ENCODE results near the gene PLVAP. TPM values are rescaled to one million over a fixed set of nuclear protein-coding genes. Genes with fewer than 3 reads are reported as not detected.

PLVAP gene
- polyA plus RNA-seq, 1 donor (not counting 4 experiments of a cell fraction or from before 2014, with no cell fraction given) = not detected

DNA sequence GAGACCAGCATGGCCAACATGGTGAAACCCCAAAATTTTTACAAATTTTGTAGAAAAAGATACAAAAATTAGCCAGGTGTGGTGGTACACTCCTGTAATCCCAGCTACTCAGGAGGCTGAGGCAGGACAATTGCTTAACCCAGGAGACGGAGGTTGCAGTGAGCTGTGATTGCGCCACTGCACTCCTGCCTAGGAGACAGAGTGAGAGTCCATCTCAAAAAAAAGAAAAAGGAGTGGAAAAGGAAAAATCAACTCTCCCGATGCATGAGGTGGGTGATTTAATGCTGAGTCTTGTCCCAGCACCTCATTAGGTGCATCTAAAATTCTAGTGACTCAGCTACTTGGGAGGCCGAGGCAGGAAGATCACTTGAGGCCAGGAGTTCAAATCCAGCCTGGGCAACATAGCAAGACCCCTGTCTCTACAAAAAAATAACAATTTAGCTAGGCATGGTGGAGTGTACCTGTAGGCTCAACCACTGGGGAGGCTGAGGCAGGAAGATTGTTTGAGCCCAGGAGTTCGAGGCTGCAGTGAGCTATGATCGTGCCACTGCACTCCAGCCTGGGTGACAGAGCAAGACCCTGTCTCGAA lies 20.0 kb downstream of the PLVAP start:
- TF ChIP-seq, protein P1, sequence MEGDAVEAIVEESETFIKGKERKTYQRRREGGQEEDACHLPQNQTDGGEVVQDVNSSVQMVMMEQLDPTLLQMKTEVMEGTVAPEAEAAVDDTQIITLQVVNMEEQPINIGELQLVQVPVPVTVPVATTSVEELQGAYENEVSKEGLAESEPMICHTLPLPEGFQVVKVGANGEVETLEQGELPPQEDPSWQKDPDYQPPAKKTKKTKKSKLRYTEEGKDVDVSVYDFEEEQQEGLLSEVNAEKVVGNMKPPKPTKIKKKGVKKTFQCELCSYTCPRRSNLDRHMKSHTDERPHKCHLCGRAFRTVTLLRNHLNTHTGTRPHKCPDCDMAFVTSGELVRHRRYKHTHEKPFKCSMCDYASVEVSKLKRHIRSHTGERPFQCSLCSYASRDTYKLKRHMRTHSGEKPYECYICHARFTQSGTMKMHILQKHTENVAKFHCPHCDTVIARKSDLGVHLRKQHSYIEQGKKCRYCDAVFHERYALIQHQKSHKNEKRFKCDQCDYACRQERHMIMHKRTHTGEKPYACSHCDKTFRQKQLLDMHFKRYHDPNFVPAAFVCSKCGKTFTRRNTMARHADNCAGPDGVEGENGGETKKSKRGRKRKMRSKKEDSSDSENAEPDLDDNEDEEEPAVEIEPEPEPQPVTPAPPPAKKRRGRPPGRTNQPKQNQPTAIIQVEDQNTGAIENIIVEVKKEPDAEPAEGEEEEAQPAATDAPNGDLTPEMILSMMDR (optimal IDR thresholded peaks at IDR 0.05 in 1 of 3, IDR thresholded peaks at IDR 0.05 in 1 of 3, conservative IDR thresholded peaks at IDR 0.05 in 1 of 3; ENCODE audit: extremely low read depth in 1 of 3, insufficient read depth in 2 of 3, low read length in 3 of 3) = no peak
- TF ChIP-seq EZH2 (IDR thresholded peaks at IDR 0.05; ENCODE audit: low read length) = no peak
- Histone ChIP-seq H3K4me1 (ENCODE audit: control insufficient read depth, extremely low read depth, insufficient read depth, low read length) (no peaks in the 10 kb centered on the region), H3K36me3 (ENCODE audit: control insufficient read depth in 2 of 2, extremely low read depth in 1 of 2, insufficient read depth in 2 of 2, low read length in 2 of 2) (no peaks in the 10 kb centered on the region), H3K27me3 (ENCODE audit: control insufficient read depth, extremely low read depth, insufficient read depth, low read length) (no peaks in the 10 kb centered on the region), H4K20me1 (ENCODE audit: control insufficient read depth, extremely low read depth, insufficient read depth, low read length) (no peaks in the 10 kb centered on the region), H3K9me1 (ENCODE audit: control insufficient read depth, extremely low read depth, insufficient read depth, low read length) (no peaks in the 10 kb centered on the region), H2AFZ (ENCODE audit: control insufficient read depth, low read length) (no peak overlapping the region), H3K9ac (ENCODE audit: control insufficient read depth, extremely low read depth, insufficient read depth, low read length) (no peak overlapping the region), H3K4me3 (ENCODE audit: control insufficient read depth in 2 of 3, extremely low read depth in 1 of 3, insufficient read depth in 2 of 3, low read depth in 1 of 3, low read length in 3 of 3) (no peak overlapping the region), H3K79me2 (ENCODE audit: control insufficient read depth, insufficient read depth, low read length) (no peaks in the 10 kb centered on the region), H3K9me3 (ENCODE audit: control insufficient read depth, low read depth, low read length) (no peaks in the 10 kb centered on the region), H3K27ac (ENCODE audit: control insufficient read depth, insufficient read depth, low read length) (no peak overlapping the region), H3K4me2 (ENCODE audit: control insufficient read depth, extremely low read depth, insufficient read depth, low read depth, low read length) (no peak overlapping the region)
- no peak for FAIRE-seq
- dilution Hi-C loops (cut with MboI; ENCODE audit: extremely low pct_ligation_motif_present, low sequenced_read_pairs) = no loop called here
- no peak for DNase-seq (ENCODE audit: low read depth, low spot score)

DNA sequence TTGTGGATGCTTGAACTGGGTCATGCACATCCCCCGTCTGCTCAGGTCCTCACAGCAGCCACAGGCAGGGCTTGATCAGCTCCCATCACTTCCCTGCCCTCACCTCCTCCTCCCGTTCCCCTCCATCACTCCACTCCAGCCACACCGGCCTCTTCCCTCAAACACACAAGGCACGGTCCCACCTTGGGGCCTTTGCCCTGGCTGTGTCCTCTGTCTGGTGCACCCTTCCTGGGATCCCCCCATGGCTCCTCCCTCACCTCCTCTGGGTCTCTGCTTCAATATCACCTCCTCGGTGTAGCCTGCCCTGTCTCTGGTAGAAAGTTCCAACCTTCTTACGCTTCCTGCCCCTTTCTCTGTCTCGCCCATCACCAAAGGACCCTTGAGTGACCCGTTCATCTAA lies 23.8 kb downstream of the PLVAP start:
- H3K36me3 ChIP-seq (ENCODE audit: control insufficient read depth in 2 of 2, extremely low read depth in 1 of 2, insufficient read depth in 2 of 2, low read length in 2 of 2) = no peaks in the 10 kb centered on the region
- no peak overlapping the region for H3K4me2 ChIP-seq (ENCODE audit: control insufficient read depth, extremely low read depth, insufficient read depth, low read depth, low read length)
- FAIRE-seq (no peak), DNase-seq (ENCODE audit: low read depth, low spot score) (no peak)
- no peaks in the 10 kb centered on the region for H3K27me3 ChIP-seq (ENCODE audit: control insufficient read depth, extremely low read depth, insufficient read depth, low read length)
- H3K27ac ChIP-seq (ENCODE audit: control insufficient read depth, insufficient read depth, low read length) = no peak overlapping the region
- no peak overlapping the region for H2AFZ ChIP-seq (ENCODE audit: control insufficient read depth, low read length)
- no peaks in the 10 kb centered on the region for H3K9me3 ChIP-seq (ENCODE audit: control insufficient read depth, low read depth, low read length)
- H3K79me2 ChIP-seq (ENCODE audit: control insufficient read depth, insufficient read depth, low read length) = no peaks in the 10 kb centered on the region
- peaks cover 6% of the 10 kb centered on the region for H3K4me1 ChIP-seq (ENCODE audit: control insufficient read depth, extremely low read depth, insufficient read depth, low read length)
- no peak overlapping the region for H3K4me3 ChIP-seq (ENCODE audit: control insufficient read depth in 2 of 3, extremely low read depth in 1 of 3, insufficient read depth in 2 of 3, low read depth in 1 of 3, low read length in 3 of 3)
- H3K9ac ChIP-seq (ENCODE audit: control insufficient read depth, extremely low read depth, insufficient read depth, low read length) = no peak overlapping the region
- H3K9me1 ChIP-seq (ENCODE audit: control insufficient read depth, extremely low read depth, insufficient read depth, low read length) = no peaks in the 10 kb centered on the region
- dilution Hi-C loops (cut with MboI; ENCODE audit: extremely low pct_ligation_motif_present, low sequenced_read_pairs) = no loop called here
- no peaks in the 10 kb centered on the region for H4K20me1 ChIP-seq (ENCODE audit: control insufficient read depth, extremely low read depth, insufficient read depth, low read length)
- TF ChIP-seq EZH2 (IDR thresholded peaks at IDR 0.05; ENCODE audit: low read length) = no peak
- TF ChIP-seq, protein P1 (optimal IDR thresholded peaks at IDR 0.05 in 1 of 3, IDR thresholded peaks at IDR 0.05 in 1 of 3, conservative IDR thresholded peaks at IDR 0.05 in 1 of 3; ENCODE audit: extremely low read depth in 1 of 3, insufficient read depth in 2 of 3, low read length in 3 of 3) = no peak

Data from keratinocyte (primary cell).